ENCODE measurements around the gene SEMA5B.

GRCh38 chr3:122892118-122892960 lies 135.2 kb downstream of the SEMA5B start:
- TF ChIP-seq, protein P1, sequence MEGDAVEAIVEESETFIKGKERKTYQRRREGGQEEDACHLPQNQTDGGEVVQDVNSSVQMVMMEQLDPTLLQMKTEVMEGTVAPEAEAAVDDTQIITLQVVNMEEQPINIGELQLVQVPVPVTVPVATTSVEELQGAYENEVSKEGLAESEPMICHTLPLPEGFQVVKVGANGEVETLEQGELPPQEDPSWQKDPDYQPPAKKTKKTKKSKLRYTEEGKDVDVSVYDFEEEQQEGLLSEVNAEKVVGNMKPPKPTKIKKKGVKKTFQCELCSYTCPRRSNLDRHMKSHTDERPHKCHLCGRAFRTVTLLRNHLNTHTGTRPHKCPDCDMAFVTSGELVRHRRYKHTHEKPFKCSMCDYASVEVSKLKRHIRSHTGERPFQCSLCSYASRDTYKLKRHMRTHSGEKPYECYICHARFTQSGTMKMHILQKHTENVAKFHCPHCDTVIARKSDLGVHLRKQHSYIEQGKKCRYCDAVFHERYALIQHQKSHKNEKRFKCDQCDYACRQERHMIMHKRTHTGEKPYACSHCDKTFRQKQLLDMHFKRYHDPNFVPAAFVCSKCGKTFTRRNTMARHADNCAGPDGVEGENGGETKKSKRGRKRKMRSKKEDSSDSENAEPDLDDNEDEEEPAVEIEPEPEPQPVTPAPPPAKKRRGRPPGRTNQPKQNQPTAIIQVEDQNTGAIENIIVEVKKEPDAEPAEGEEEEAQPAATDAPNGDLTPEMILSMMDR (IDR thresholded peaks at IDR 0.05), result no peak
- no peak for TF ChIP-seq ZFX (IDR thresholded peaks at IDR 0.05; ENCODE audit: borderline replicate concordance)
